Aorta (tissue), 5 donors: ENCODE data around the gene GP5. TPM values are rescaled to one million over a fixed set of nuclear protein-coding genes. Genes with fewer than 3 reads are reported as not detected.

Experiments
- ATAC-seq: fragments of 200-7000 bp; cut with Tn5 transposase; one replicate; pipeline ENCODE4 v1.9.1; 2022; ENCODE audit warnings: moderate library complexity; ENCODE audit not compliant: low FRiP score
- DNase-seq, 2 donors: peaks; one replicate each; pipeline ENCODE4 v3.0.0-alpha.2; 2020
- H3K27ac ChIP-seq, 2 donors: one replicate each; pipeline ENCODE4 v1.5.1; 2013; ENCODE audit warnings: low read length in 2 of 2, mild to moderate bottlenecking in 2 of 2, moderate library complexity in 2 of 2, control low read depth in 1 of 2, inconsistent platforms in 1 of 2, low read depth in 1 of 2
- H3K27me3 ChIP-seq, 2 donors: one replicate each; pipeline ENCODE4 v1.6.1; 2013; ENCODE audit warnings: control low read depth in 1 of 2, low read length in 1 of 2, mild to moderate bottlenecking in 1 of 2, moderate library complexity in 1 of 2; ENCODE audit not compliant: insufficient read depth in 2 of 2, control insufficient read depth in 1 of 2
- H3K36me3 ChIP-seq, 2 donors: one replicate each; pipeline ENCODE4 v1.6.1; 2013; ENCODE audit warnings: control low read depth in 1 of 2, low read length in 1 of 2, mild to moderate bottlenecking in 1 of 2; ENCODE audit not compliant: insufficient read depth in 2 of 2, control insufficient read depth in 1 of 2
- H3K4me1 ChIP-seq, 2 donors: one replicate each; pipeline ENCODE4 v1.6.1; 2013; ENCODE audit warnings: low read length in 2 of 2, control low read depth in 1 of 2, mild to moderate bottlenecking in 1 of 2, moderate library complexity in 1 of 2; ENCODE audit not compliant: insufficient read depth in 2 of 2, control insufficient read depth in 1 of 2
- H3K4me3 ChIP-seq, 2 donors: one replicate each; pipeline ENCODE4 v1.5.1; 2013; ENCODE audit warnings: low read length in 2 of 2, control low read depth in 1 of 2, mild to moderate bottlenecking in 1 of 2
- H3K9me3 ChIP-seq: one replicate; pipeline ENCODE4 v1.6.1; 2013; ENCODE audit warnings: mild to moderate bottlenecking, low read length; ENCODE audit not compliant: control insufficient read depth
- WGBS, 2 donors: extraction: QIAGEN DNeasy Blood & Tissue Kit; methylation state at CpG; one replicate each; pipeline ENCODE4 v1.1.7; 2013; 5-methylcytosine and 5-hydroxymethylcytosine counted together
- intact Hi-C, 2 donors: fragments of 100-400 bp; cut with DNase I; formaldehyde crosslinking; loops; one replicate each; pipeline versions ENCODE4 v1.14.2 to v1.15.0; 2022
- polyA plus RNA-seq, 2 donors: library from polyadenylated mRNA; stranded (reverse); fragments of 200-250 nt; gene quantifications; one replicate each; pipeline ENCODE4 v1.2.3, GENCODE V29; 2013
- total RNA-seq, 2 donors: library from RNA; stranded (reverse); fragmentation: NEBNext Ultra II Directional; extraction: Animal tissue kit (Norgen Biotek cat#: 25700); gene quantifications; one replicate each; pipeline ENCODE4 v1.2.1, GENCODE V29; 2021
- donor health status: healthy with polysubstance abuse.
- donor health status: Bipolar disorder and iron deficiency.
- donor health status: DM: no; HTN: no; CAD: no.
- donor health status: DM: no; HTN: no; CAD: no.
- donor health status: DM: yes; HTN: yes; CAD: no.

The GP5 gene
- total and polyA plus RNA-seq, 4 donors, result 0.15 to 0.33 (median 0.19) TPM; not detected in 1

DNA sequence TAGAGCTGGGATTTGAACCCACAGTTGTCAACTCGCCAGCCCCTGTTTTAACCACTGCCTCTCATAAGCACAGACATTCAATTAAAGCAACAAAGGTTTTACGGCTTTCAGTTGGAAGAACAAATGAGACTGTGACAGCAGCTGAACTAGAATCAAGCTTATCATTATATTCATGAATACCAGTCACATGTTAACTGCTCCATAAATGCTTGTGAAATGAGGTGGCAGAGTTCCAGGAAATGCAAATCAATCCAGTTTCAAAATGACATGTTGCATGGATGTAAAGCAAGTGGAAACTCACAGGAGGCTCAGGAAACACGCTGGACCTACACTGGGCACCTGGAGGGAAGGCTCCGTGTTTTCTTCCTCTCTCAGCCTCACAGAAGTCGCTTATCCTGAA, 3.9 kb downstream of the GP5 start:
- Histone ChIP-seq H3K36me3 (no peaks in the 10 kb centered on the region), H3K9me3 (no peaks in the 10 kb centered on the region), H3K27me3 (no peaks in the 10 kb centered on the region), H3K27ac (no peak overlapping the region), H3K4me3 (no peak overlapping the region), H3K4me1 (no peaks in the 10 kb centered on the region)
- intact Hi-C loops, result no loop called here
- WGBS, 2 donors, result 93 to 95% methylated on average over 5 of the region's 5 CpGs
- no peak for DNase-seq
- no peak for ATAC-seq

DNA sequence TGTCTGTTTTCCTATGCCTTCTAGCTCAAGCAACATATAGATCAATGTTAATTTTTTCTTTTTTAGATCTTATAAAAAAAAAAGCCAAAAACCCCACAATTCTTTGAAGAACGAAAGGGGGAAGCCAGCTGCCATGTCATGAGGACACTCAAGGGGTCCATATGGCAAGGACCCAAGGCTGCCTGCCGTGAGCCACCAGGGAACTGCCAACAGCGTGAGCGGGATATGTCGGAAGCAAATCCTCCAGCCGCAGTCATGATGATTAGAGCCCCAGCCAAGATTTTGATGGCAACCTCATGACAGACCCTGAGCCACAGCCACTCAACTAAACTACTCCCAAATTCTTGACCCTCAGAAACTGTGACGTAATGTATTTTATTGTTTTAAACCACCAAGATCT, 6.5 kb downstream of the GP5 start:
- intact Hi-C loops, result no loop called here

DNA sequence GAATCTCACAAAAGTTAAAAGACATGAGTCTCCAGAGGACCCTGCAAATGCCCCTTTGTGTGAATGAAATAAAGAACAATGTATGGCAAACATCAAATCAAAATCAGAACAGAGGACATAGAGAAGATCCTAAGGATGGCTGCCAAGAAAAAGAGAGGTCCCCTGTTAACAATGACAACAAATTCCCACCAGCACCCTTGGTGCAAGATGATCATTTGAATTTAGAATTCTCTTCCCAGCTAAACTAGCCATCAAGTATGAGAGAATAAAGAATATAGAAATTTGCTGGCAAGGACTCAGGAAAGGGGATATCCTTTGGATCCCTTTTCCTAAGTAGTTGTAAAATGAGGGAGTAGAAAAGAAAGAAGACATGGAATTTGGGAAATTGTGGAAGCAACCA, 8.2 kb downstream of the GP5 start:
- Histone ChIP-seq H3K4me1 (no peaks in the 10 kb centered on the region), H3K27me3 (no peaks in the 10 kb centered on the region), H3K36me3 (no peaks in the 10 kb centered on the region), H3K9me3 (no peaks in the 10 kb centered on the region), H3K4me3 (no peak overlapping the region), H3K27ac (no peak overlapping the region)
- intact Hi-C loops, result no loop called here
- no peak for ATAC-seq
- DNase-seq, result no peak

More for the DNA sequence above, 6.5 kb downstream of the GP5 start:
- no peaks in the 10 kb centered on the region for H3K27me3 ChIP-seq
- ATAC-seq (no peak), DNase-seq (no peak)
- H3K4me3 ChIP-seq, result no peak overlapping the region
- WGBS, 2 donors, result 87 to 88% methylated on average over 7 of the region's 7 CpGs
- no peak overlapping the region for H3K27ac ChIP-seq
- H3K4me1 ChIP-seq, result no peaks in the 10 kb centered on the region
- H3K9me3 ChIP-seq, result no peaks in the 10 kb centered on the region
- H3K36me3 ChIP-seq, result no peaks in the 10 kb centered on the region

DNA sequence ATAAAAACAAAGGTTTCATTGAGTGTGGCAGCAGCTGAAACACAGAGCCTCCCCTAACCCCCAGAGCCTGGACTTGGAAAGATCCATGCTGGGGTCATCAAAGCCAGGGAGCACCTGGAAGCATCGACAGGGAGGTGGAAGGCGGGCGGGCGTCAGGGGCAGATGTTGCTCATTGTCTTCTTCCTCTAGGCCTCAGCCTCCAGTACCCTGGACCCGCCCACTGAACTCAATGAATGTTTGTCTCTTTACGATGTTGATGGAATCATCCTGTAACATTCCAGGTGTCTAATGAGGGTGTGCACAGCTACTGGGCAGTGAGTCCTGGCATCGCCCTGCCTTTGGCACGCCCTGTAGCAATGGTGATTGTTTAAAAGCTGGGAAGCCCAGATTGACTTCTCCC, 9.8 kb downstream of the GP5 start:
- H3K27ac ChIP-seq, result no peak overlapping the region
- no peaks in the 10 kb centered on the region for H3K27me3 ChIP-seq
- DNase-seq (no peak), ATAC-seq (no peak)
- intact Hi-C loops, result no loop called here
- no peak overlapping the region for H3K4me3 ChIP-seq
- WGBS, 2 donors, result 93 to 95% methylated on average over 8 of the region's 8 CpGs
- no peaks in the 10 kb centered on the region for H3K4me1 ChIP-seq
- no peaks in the 10 kb centered on the region for H3K9me3 ChIP-seq
- no peaks in the 10 kb centered on the region for H3K36me3 ChIP-seq

DNA sequence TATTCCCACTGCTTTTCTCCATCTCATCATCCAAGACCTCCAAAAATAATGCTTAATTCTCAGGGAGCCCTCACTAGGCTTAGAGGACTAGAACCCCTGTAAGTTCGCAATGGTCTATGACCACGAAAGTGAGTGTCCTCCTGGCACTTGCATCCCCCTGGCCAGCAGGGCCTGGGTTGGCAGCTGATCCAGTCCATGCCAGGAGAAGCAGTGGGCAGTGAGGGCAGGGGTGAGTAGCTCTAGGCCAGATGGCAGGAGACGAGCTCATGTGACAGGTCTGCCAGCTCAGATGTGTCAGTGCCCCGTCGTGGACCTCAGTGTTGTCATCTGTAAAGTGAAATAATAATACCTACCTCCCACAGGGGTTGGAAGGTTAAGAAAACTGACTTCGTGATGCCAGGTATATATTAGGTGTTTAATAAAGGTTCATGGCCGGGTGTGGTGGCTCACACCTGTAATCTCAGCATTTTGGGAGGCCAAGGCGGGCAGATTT, 11.1 kb downstream of the GP5 start:
- DNase-seq, result no peak
- Histone ChIP-seq H3K36me3 (no peaks in the 10 kb centered on the region), H3K9me3 (no peaks in the 10 kb centered on the region), H3K4me3 (no peak overlapping the region), H3K27ac (no peak overlapping the region), H3K4me1 (no peaks in the 10 kb centered on the region), H3K27me3 (no peaks in the 10 kb centered on the region)
- WGBS, 2 donors, result 95% methylated on average over 8 of the region's 8 CpGs
- no peak for ATAC-seq
- intact Hi-C loops, result no loop called here

DNA sequence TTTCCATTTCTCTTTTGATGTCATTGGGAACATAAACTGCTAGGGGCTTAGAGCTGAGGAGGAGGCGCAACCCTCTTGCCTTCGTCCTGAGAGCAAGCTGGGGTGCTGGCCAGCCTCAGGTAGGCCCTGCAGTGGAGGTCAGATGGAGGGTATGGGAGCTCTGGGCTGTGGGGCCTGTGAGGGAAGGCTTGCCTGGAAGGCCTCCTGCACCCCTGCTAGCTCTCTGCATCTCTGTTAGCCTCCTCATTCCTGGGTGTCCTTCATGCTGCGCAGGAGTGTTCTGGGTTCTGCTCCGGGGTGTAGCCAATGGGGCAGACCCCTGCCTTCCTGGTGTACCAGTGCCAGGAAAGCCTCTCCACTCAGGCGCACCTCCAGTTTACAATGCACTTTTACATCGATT, 11.8 kb downstream of the GP5 start:
- WGBS, 2 donors, result 90 to 98% methylated on average over 6 of the region's 6 CpGs

DNA sequence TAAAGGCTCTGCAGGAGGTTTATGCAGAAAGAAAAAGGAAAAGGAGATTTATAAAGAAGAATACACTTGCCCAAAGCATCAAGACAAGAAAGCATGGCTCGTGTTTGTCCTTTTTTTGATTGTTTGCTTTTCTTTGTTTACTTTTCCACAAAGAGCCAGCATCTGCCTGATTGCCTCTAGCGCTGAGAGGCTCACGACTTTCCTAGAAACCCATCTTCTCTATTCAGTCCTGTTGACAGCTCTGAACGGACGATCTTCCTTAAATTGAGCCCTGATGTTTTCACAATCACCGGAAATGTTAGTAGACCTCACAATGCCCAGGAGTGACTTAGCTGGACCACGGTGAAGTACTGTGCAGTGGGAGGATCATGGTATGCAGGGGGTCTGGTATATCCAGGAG, 12.4 kb downstream of the GP5 start:
- ATAC-seq, result no peak
- H3K36me3 ChIP-seq, result no peaks in the 10 kb centered on the region
- no peaks in the 10 kb centered on the region for H3K27me3 ChIP-seq
- 52 to 60% methylated on average over 7 of the region's 7 CpGs for WGBS, 2 donors
- no peaks in the 10 kb centered on the region for H3K9me3 ChIP-seq
- intact Hi-C loops, result no loop called here
- no peak for DNase-seq
- H3K27ac ChIP-seq, result no peak overlapping the region
- no peaks in the 10 kb centered on the region for H3K4me1 ChIP-seq
- no peak overlapping the region for H3K4me3 ChIP-seq

More for the DNA sequence above, 11.8 kb downstream of the GP5 start:
- H3K9me3 ChIP-seq, result no peaks in the 10 kb centered on the region
- no peaks in the 10 kb centered on the region for H3K36me3 ChIP-seq
- intact Hi-C loops, result no loop called here
- no peaks in the 10 kb centered on the region for H3K27me3 ChIP-seq
- ATAC-seq, result no peak
- no peak overlapping the region for H3K27ac ChIP-seq
- DNase-seq, result no peak
- no peaks in the 10 kb centered on the region for H3K4me1 ChIP-seq
- no peak overlapping the region for H3K4me3 ChIP-seq

DNA sequence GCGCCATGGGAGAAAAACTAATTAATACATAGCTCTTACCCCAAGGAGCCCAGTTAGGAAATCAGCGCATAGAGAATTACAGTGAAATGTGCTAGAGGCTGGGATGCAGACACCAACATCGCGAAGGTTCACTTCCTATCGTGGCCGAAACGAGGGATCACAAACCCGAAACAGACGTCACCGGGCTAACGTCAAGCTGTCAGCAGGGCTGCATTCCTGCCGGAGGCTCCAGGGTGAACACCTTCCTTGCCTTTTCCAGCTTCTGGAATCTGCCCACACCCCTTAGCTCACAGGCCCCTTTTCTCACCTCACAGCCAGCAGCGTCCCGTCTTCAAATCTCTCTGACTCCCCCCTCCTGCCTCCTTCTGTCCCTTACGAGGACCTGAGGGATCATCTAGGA, 13.0 kb downstream of the GP5 start:
- H3K36me3 ChIP-seq, result no peaks in the 10 kb centered on the region
- ATAC-seq, result no peak
- no peak overlapping the region for H3K27ac ChIP-seq
- DNase-seq, result peak in 1 of 2 donors; percentile 48
- H3K27me3 ChIP-seq, result no peaks in the 10 kb centered on the region
- H3K9me3 ChIP-seq, result no peaks in the 10 kb centered on the region
- intact Hi-C loops, result no loop called here
- no peak overlapping the region for H3K4me3 ChIP-seq
- 77 to 79% methylated on average over 15 of the region's 15 CpGs for WGBS, 2 donors
- H3K4me1 ChIP-seq, result no peaks in the 10 kb centered on the region

DNA sequence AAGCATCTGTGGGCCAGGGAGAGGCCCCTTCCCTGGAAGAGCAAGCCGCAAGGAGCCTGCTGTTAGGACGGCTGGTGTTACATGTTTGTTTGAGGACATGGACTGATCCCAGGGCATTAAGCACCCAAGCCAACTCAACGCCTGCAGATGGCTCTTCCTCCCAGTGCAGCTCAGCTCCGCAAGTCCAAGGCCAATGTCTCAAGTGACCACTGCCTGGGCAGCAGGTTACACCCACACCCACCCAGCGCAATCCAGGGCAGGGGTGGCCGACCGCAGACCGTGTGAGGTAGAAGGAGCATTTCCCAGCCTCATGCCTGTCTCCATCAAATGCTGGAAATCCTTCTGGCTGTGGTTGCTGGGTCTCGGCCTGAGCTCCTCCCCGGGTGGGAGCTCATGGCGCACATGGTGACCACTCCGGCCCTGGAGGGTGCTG, 14.5 kb downstream of the GP5 start:
- H3K4me1 ChIP-seq, result no peaks in the 10 kb centered on the region
- no peak overlapping the region for H3K4me3 ChIP-seq
- intact Hi-C loops, result no loop called here
- H3K27ac ChIP-seq, result no peak overlapping the region
- H3K27me3 ChIP-seq, result peaks cover 0 to 3% of the 10 kb centered on the region in 2 donors
- H3K36me3 ChIP-seq, result no peaks in the 10 kb centered on the region
- ATAC-seq, result no peak
- 91 to 94% methylated on average over 12 of the region's 12 CpGs for WGBS, 2 donors
- peak in 1 of 2 donors; percentile 49 for DNase-seq
- H3K9me3 ChIP-seq, result no peaks in the 10 kb centered on the region
